A549 (cell line): Measurements from ENCODE around the gene CRACR2B. TPM values are rescaled to one million over a fixed set of nuclear protein-coding genes. Genes with fewer than 3 reads are reported as not detected.

Experiments
- ATAC-seq, 2 experiments: fragments of 200-7000 bp in 1 of 2; fragments of >200 bp in 1 of 2; cut with Nextera tagmentation in 1 of 2; cut with Tn5 transposase in 1 of 2; 3 replicates each; pipeline versions ENCODE4 v1.8.0 to v1.9.1; 2018 to 2020; ENCODE audit warnings: mild to moderate bottlenecking in 1 of 2, moderate library complexity in 1 of 2
- CTCF ChIA-PET: fragments of 300-600 bp; sonication (Branson Sonifier 250); formaldehyde crosslinking; extraction: SDS; loops from one replicate; lab custom pipeline; 2021; ENCODE audit warnings: antibody characterized with exemption, inconsistent platforms; lab: Yijun Ruan, JAX
- POLR2A ChIA-PET: fragments of 350-600 bp; formaldehyde crosslinking; extraction: SDS; loops from one replicate; lab custom pipeline; 2021; ENCODE audit warnings: antibody characterized with exemption, inconsistent platforms; lab: Yijun Ruan, JAX
- DNase-seq, 2 experiments: peaks; one replicate each; pipeline versions ENCODE4 v3.0.0 to v3.0.0-alpha.2; 2011 to 2016; ENCODE audit warnings: low read depth in 1 of 2, low spot score in 1 of 2
- FAIRE-seq: peaks from 2 replicates; lab custom pipeline; 2011; peaks lifted over from hg19 to GRCh38; lab: Jason Lieb, UNC
- H3K27ac ChIP-seq, 2 experiments: fragments of >200 bp; sonication (Bioruptor Twin); formaldehyde crosslinking; 3 replicates each; pipeline ENCODE4 v1.5.1; 2016 to 2017
- H3K4me1 ChIP-seq: fragments of >200 bp; sonication (Bioruptor Twin); formaldehyde crosslinking; 3 replicates; pipeline ENCODE4 v1.6.1; 2016
- H3K4me2 ChIP-seq: fragments of >200 bp; sonication (Bioruptor Twin); formaldehyde crosslinking; 3 replicates; pipeline ENCODE4 v1.6.1; 2016
- H3K4me3 ChIP-seq: fragments of >200 bp; sonication (Bioruptor Twin); formaldehyde crosslinking; 3 replicates; pipeline ENCODE4 v1.5.1; 2016
- H3K9me3 ChIP-seq: fragments of >200 bp; sonication (Bioruptor Twin); formaldehyde crosslinking; 3 replicates; pipeline ENCODE4 v1.6.1; 2016
- ATOH8 ChIP-seq: fragments of 250-450 bp; sonication (Bioruptor Pico); IDR thresholded peaks from 2 replicates; pipeline ENCODE4 v1.5.0; 2020; ENCODE audit warnings: low read depth, mild to moderate bottlenecking, moderate library complexity
- BCL3 ChIP-seq: fragments of >200 bp; sonication (Bioruptor Twin); formaldehyde crosslinking; IDR thresholded peaks from 3 replicates; pipeline ENCODE4 v1.6.1; 2016
- CTCF ChIP-seq: fragments of >200 bp; sonication (Bioruptor Twin); formaldehyde crosslinking; IDR thresholded peaks from 3 replicates; pipeline ENCODE4 v1.5.1; 2016
- E2F6 ChIP-seq: IDR thresholded peaks from 2 replicates; pipeline ENCODE4 v1.6.1; 2012; ENCODE audit warnings: low read depth, borderline replicate concordance
- EHF ChIP-seq: fragments of 250-450 bp; sonication (Bioruptor Pico); IDR thresholded peaks from 2 replicates; pipeline ENCODE4 v1.5.0; 2020; ENCODE audit warnings: mild to moderate bottlenecking
- EHMT2 ChIP-seq: fragments of 200-600 bp; sonication (generic); IDR thresholded peaks from 2 replicates; pipeline ENCODE4 v1.6.1; 2016; ENCODE audit warnings: antibody characterized with exemption, low read depth, mild to moderate bottlenecking, moderate library complexity
- GATA3 ChIP-seq: IDR thresholded peaks from 2 replicates; pipeline ENCODE4 v1.6.1; 2012; ENCODE audit warnings: borderline replicate concordance
- HEYL ChIP-seq: fragments of 250-450 bp; sonication (Bioruptor Pico); IDR thresholded peaks from 2 replicates; pipeline ENCODE4 v1.8.0; 2021; ENCODE audit warnings: mild to moderate bottlenecking, moderate library complexity
- HMGXB4 ChIP-seq: fragments of 250-450 bp; sonication (Bioruptor Pico); IDR thresholded peaks from 2 replicates; pipeline ENCODE4 v1.5.0; 2021; ENCODE audit warnings: mild to moderate bottlenecking, moderate library complexity, borderline replicate concordance
- JUN ChIP-seq, 2 experiments: fragments of >200 bp; sonication (Bioruptor Twin); formaldehyde crosslinking; IDR thresholded peaks; 2 replicates in 1 of 2; 3 replicates in 1 of 2; pipeline ENCODE4 v1.6.1; 2016 to 2017
- MAFK ChIP-seq: fragments of 450-650 bp; IDR thresholded peaks from 2 replicates; pipeline ENCODE4 v1.6.1; 2014; ENCODE audit not compliant: partially characterized antibody
- MAZ ChIP-seq: fragments of 150-350 bp; IDR thresholded peaks from 2 replicates; pipeline ENCODE4 v1.6.1; 2014; ENCODE audit warnings: antibody characterized with exemption, low read depth, low read length, borderline replicate concordance
- PHF8 ChIP-seq: fragments of 200-600 bp; sonication (generic); IDR thresholded peaks from 2 replicates; pipeline ENCODE4 v1.6.1; 2016; ENCODE audit warnings: low read depth, mild to moderate bottlenecking, antibody characterized with exemption, moderate library complexity, borderline replicate concordance
- RAD21 ChIP-seq, 2 experiments: fragments of >200 bp in 1 of 2; sonication (Bioruptor Twin) in 1 of 2; formaldehyde crosslinking in 1 of 2; IDR thresholded peaks in 1 of 2; conservative IDR thresholded peaks in 1 of 2; 2 replicates in 1 of 2; 3 replicates in 1 of 2; pipeline ENCODE4 v1.6.1; 2012 to 2018; ENCODE audit warnings: inconsistent platforms in 1 of 2
- SMC3 ChIP-seq: fragments of >200 bp; sonication (Bioruptor Twin); formaldehyde crosslinking; IDR thresholded peaks from 3 replicates; pipeline ENCODE4 v1.6.1; 2018; ENCODE audit warnings: inconsistent platforms
- SREBF2 ChIP-seq: fragments of 450-650 bp; IDR thresholded peaks from 2 replicates; pipeline ENCODE4 v1.6.1; 2014; ENCODE audit warnings: mild to moderate bottlenecking, moderate library complexity
- ZSCAN20 ChIP-seq: fragments of 250-450 bp; sonication (Bioruptor Pico); IDR thresholded peaks from 2 replicates; pipeline ENCODE4 v1.8.0; 2022; ENCODE audit warnings: mild to moderate bottlenecking, moderate library complexity
- WGBS: methylation state at CpG from one replicate; pipeline ENCODE4 v1.1.6; 2017; ENCODE audit errors: missing lambda C conversion rate; 5-methylcytosine and 5-hydroxymethylcytosine counted together
- polyA plus RNA-seq, 4 experiments: library from polyadenylated mRNA; depleted of rRNA in 3 of 4; stranded (reverse); fragments of >200 nt; fragmentation: RNase III in 1 of 4; extraction: RNeasy Plus Mini Kit Qiagen cat#74134 plus additional on column Dnase treatment in 1 of 4; gene quantifications; 2 replicates in 3 of 4; 3 replicates in 1 of 4; pipeline ENCODE4 v1.2.3, GENCODE V29; 2011 to 2017

Gene CRACR2B
- polyA plus RNA-seq, 2 of the 4 experiments (the other 2 are of a cell fraction), result 1.2 to 3.0 TPM

- WGBS, result 36% methylated on average over 8 of the region's 14 CpGs
- peak in 1 of 2 experiments; percentile 72 for DNase-seq
- POLR2A ChIA-PET, result interaction anchor here (1.0 to 1.5 kb wide), 2 partner anchors 11 to 29 kb away, joined by 4 to 5 read pairs; partner anchors contain the start of gene PNPLA2
- FAIRE-seq, result no peak
- TF ChIP-seq EHF (CRISPR knock-in tag) (no peak), SMC3 (peak; percentile 48; the same call in 2 of the 3 replicates), CTCF (peak; percentile 64), PHF8 (no peak), RAD21 (conservative IDR thresholded peaks at IDR 0.05 in 1 of 2, IDR thresholded peaks at IDR 0.05 in 1 of 2) (peak; percentile 72 to 78), HEYL (CRISPR knock-in tag) (no peak)
- no peaks in the 10 kb centered on the region for H3K9me3 ChIP-seq
- peak overlapping the region; percentile 37 to 99; a peak in 3 of 6 replicates for H3K27ac ChIP-seq
- H3K4me2 ChIP-seq, result peak overlapping the region; percentile 92
- peak in 1 of 2 experiments; percentile 9; a peak in 2 of 6 replicates for ATAC-seq
- CTCF ChIA-PET, result interaction anchor here (0.6 to 5.4 kb wide), 19 partner anchors 8 to 659 kb away, joined by 3 to 40 read pairs (median 4); no protein-coding TSS in a partner anchor
- H3K4me3 ChIP-seq, result no peak overlapping the region
- H3K4me1 ChIP-seq, result peaks cover 67% of the 10 kb centered on the region
These were observed 20.7 kb downstream of the CRACR2B start for GRCh38 chr11:848380-848931.

- DNase-seq (no peak), FAIRE-seq (no peak), ATAC-seq (no peak)
- TF ChIP-seq ZSCAN20 (CRISPR knock-in tag), result no peak
- no peak for TF ChIP-seq E2F6
- no peak for TF ChIP-seq JUN (IDR thresholded peaks at IDR 0.05)
- TF ChIP-seq MAFK, result no peak
- TF ChIP-seq EHMT2, result no peak
- no peak for TF ChIP-seq BCL3
- no peak for TF ChIP-seq HMGXB4 (CRISPR knock-in tag)
- no peak for TF ChIP-seq GATA3
- no peak for TF ChIP-seq ATOH8
- no peak for TF ChIP-seq HEYL (CRISPR knock-in tag)
- TF ChIP-seq EHF (CRISPR knock-in tag), result no peak
- no peak for TF ChIP-seq MAZ
- no peak for TF ChIP-seq SREBF2
- ChIA-PET POLR2A (no interaction called here), CTCF (interaction anchor here (0.6 to 5.4 kb wide), 16 partner anchors 7 to 659 kb away, joined by 3 to 40 read pairs (median 4); no protein-coding TSS in a partner anchor)
- Histone ChIP-seq H3K9me3 (no peaks in the 10 kb centered on the region), H3K4me2 (no peak overlapping the region), H3K27ac (no peak overlapping the region; a peak in 1 of 6 replicates), H3K4me1 (peaks cover 67% of the 10 kb centered on the region), H3K4me3 (no peak overlapping the region)
- 95% methylated on average over 28 of the region's 71 CpGs for WGBS
These were observed 21.5 kb downstream of the CRACR2B start for GRCh38 chr11:849104-849824.
